NCI-H2227 treated with DMSO at 0.1 percent for 48 hours (cell line): ENCODE results near the gene LIMCH1.

Experiments
- DNase-seq: peaks from one replicate; lab custom pipeline; 2025; lab: John Stamatoyannopoulos, UW

Gene LIMCH1

GRCh38 chr4:41569961-41570360 is 32.0 kb downstream of the LIMCH1 start:
- DNase-seq, result no peak

DNA sequence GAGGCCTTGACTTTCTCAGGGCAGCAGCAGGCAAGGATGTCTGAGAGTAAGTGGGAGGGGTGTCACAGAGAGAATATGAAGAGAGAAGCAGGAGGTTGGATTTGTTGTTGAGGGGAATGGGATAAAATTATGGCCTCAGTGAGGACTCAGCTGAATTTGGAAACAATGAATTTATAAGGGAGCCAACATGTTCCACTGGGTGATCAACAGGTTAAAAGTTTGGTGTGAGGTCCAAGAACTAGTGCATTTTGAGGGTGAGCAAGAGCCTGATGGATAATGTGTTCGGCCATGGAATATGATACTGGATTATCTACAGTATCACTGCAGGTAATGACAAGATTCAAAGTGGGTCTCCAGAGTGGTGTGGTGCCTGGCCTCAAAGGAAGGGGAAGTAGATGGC is 33.5 kb downstream of the LIMCH1 start:
- no peak for DNase-seq

DNA sequence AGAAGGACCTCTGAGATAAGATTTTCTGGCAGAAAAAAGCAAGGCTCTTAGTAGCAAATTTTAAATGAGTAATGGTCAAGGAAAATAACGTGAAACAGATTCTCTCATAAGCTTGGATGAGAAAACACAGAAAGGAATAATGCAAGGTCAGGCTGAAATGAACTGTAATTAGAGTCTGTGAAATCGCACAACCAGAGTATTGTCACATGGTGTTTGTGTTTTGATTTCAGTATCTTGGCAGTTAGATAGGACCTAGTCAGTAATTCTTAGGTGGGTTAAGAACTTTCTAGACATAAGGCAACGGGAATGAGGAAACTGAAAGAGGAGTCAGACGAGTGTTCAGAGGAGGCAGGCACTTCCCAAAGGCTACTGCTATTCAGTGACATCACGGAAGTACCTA is 34.6 kb downstream of the LIMCH1 start:
- no peak for DNase-seq

GRCh38 chr4:41572956-41573355 is 35.0 kb downstream of the LIMCH1 start:
- DNase-seq, result no peak

DNA sequence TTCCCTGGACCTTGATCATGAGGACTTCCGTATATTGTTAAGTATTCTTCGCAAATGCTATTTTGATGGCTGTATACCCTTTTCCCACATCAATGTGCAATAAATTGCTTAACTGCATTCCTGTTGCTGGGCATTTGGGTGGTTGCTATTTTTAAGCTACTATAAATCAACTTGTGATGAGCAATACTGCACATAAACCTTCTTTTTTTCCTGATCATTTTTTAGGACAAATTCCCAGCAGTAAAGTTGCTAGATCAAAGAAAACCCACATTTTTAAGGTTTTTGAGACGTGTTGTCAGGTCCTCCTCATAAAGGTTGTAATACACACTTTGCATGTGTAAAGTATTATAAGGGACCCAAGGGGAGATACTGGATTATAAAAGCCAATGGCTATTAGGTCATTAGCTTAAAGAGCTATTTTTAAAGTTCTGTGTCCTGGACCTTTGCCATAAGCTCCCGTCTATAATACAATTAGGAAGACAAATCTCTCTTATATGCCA is 35.6 kb downstream of the LIMCH1 start:
- no peak for DNase-seq

GRCh38 chr4:41575207-41575606 is 37.2 kb downstream of the LIMCH1 start:
- DNase-seq, result no peak

- no peak for DNase-seq
Measured at GRCh38 chr4:41575665-41576064, 37.7 kb downstream of the LIMCH1 start.

DNA sequence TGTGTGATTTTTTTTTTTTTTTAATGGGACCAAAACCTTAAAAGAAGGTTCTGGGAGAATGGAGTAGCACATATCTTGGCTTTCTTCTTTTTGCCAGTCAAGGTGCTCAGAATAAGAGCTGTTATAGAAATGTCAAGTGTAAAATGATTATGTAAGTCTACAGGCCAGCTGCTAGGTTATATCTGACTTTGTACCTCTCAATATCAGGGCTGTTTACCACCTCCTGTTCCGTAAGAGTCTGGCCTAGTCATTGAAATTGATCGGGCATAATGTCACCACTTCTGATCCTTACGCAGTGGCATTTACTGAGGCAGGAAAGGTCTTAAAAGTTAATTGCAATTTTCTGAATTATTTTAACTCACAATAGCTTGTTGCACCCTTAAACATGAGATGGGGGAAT is 41.1 kb downstream of the LIMCH1 start:
- DNase-seq, result no peak

- DNase-seq, result no peak
Measured at GRCh38 chr4:41579526-41579925, 41.6 kb downstream of the LIMCH1 start.

DNA sequence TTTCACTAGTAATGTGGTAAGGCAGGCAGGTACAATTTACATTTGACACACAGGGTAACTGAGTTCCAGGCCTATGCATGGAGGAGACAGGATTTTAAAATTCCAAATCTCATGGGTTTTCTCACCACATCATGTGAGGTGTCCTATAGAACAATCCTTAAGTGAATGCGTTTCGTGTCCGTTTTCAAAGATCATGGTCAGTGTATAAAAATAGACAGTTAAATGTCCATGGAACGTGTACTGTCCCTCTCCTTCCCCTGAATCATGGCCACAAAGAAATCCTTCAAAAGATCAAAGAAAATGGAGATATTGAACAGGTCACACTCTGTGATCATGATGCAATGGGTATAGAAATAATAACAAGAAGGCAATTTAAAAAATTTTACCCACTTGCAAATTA is 42.0 kb downstream of the LIMCH1 start:
- no peak for DNase-seq

GRCh38 chr4:41586675-41587225 is 48.8 kb downstream of the LIMCH1 start:
- no peak for DNase-seq

DNA sequence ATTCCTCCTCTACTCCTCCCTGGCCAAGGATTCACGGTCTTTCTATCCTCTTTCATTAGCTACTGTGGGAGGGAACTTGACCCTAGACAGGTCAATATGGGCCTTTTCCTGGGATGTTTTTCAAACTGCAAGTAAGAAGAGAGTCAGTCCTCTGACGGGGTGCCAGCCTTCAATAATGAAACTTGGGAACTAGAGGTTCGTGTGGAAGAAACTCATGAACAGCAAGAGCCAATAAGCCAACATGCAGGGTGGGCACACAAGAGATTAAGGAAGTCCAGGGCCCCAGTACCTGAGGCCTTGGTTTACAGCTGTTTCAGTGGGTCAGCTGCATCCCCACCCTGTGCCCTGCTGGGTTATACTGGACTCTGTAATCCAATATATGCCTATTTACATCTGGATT is 49.3 kb downstream of the LIMCH1 start:
- DNase-seq, result no peak

DNA sequence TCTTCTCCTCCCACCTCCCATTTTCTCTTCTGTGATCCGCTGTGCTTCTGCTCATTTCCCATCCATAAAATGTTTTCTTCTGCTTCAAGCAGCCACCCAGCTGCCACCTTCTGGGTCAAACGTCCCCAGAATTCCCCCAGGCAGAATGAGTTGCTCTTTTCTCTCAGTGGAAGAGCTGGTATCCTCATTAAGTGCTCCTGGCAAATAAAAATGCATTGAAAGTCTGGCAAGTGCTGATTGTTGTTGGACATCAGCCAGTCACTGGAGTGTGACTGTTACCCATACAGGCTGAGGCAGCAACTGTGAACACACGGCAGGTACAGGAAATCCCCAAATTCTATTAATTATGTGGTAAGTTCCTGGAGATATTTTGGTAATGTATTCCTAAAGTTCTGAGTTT is 52.6 kb downstream of the LIMCH1 start:
- DNase-seq, result no peak

GRCh38 chr4:41594432-41594831 is 56.5 kb downstream of the LIMCH1 start:
- DNase-seq, result peak; percentile 38

DNA sequence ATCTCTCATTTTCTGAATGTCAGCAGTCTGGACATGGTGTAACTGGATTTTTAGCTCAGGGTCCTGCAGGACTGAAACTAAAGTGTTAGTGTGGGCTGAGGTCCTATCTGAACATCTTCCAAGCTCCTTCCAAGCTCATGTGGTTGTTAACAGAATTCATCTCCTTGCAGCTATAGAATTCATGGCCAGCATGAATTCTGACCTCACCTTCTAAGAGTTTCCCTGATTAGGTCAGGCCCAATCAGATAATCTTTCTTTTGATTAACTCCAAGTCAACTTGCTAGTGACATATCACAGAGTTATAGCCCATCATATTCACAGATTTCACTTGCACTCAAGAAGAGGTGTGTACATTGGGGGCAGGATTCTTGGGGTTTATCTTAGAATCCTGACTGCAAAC is 59.5 kb downstream of the LIMCH1 start:
- no peak for DNase-seq

- DNase-seq, result no peak
Measured at GRCh38 chr4:41598580-41598979, 60.6 kb downstream of the LIMCH1 start.

GRCh38 chr4:41599192-41599786 is 61.3 kb downstream of the LIMCH1 start:
- no peak for DNase-seq

DNA sequence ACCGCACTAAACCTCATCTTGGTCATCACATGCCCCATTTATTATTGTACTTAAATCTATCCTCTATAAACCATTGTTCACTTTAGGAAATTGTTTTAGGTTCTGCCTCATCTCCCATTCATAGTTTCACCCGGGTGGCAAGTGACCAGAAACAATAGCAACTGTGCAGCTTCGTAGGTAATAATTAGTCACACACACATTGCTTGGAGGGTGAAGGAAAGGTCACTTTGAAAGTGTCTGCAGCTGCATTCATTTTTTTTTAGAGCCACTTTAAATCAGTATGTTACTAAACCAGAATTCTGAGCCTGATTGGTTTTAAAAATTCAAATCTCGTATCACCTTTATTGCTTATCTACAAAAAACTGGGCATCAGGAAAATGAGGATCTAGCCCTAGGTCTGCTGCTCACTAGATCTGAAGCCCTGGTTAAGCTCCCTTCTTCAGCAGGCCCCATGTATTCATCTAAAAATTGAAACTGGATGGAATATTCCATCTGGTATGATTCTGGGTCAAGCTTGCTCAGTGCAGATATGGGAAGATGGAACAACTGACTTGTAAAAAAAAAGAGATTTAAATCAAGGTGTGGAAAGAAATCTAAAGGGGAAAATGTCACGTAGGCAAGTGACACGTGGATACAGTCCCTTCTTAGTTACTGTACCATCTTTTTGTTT is 62.4 kb downstream of the LIMCH1 start:
- no peak for DNase-seq

DNA sequence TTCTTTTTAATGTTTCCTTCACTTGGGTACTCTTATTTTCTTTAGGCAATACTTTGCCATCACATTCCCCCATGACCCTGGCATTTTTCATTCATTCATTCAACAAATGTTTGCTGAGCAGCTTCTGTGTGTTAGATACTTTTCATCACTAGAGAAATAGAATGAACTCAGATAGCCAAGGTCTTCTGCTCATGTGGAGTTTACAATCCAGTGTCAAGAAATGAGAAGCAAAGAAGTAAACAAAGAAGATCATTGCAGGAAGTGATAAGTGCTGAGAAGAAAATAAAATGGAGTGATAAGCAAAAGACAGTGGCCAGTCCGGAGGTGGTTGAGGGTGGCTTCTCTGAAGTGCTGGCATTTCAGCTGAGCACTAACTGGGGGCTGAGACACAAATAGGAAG is 63.1 kb downstream of the LIMCH1 start:
- no peak for DNase-seq

- DNase-seq, result no peak
Measured at GRCh38 chr4:41602113-41602512, 64.2 kb downstream of the LIMCH1 start.

DNA sequence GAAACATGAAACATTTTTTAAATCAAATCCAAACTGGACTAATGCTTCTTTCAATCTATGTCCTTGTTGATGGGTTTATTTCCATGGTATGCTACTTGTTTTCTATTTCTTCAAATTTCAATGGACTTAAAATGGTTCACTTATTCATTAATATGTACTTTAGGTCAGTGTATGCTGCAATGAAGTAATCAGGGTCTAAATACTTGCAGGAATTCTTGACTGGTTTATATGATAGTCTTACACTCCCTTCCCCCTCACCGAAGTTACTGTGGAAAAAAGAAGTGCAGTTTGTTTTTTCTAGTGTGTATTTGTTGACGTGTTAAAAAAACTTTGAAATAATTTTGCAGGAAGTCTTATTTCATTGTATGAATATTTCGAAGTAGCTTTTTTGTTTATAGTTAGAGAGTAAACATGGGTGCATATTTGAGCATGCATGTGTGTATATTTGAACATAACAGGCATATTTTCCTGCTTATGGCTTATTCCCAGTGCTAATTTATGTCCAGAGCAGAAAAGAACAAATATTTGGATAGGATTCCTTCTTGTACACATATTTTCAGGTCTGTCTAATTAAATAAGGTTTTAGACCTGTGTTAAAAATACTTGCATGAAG is 65.0 kb downstream of the LIMCH1 start:
- no peak for DNase-seq

GRCh38 chr4:41609851-41610250 is 71.9 kb downstream of the LIMCH1 start:
- no peak for DNase-seq

DNA sequence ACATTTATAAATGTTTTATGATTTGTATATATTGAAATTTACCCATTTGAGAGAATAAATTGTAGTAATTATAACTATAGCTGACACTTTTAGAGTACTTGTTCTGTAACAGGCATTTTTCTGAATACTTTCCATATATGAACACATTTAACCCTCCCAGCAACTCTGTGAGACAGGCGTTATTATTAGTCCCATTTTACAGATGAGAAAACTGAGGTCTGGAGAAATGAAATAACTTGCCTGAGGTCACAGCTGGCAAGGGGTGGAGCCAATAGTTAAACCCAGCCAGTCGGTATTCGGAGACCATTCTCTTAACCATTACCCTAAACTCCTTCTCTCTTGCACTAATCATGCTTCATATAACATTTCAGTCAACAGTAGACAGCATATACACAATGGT is 72.5 kb downstream of the LIMCH1 start:
- no peak for DNase-seq
